GM21825 (cell line): Measurements from ENCODE around the gene NEURL1B.
"Not testable (repeated sequence)": the region's sequence is repeated elsewhere in the genome, so short reads cannot be mapped to it uniquely, and the experiment has no call there.

Source experiments
- ATAC-seq: cut with Tn5 transposase; IDR thresholded peaks from one replicate; pipeline ENCODE4 v1.9.1; 2021; ENCODE audit warnings: mild to moderate bottlenecking, moderate library complexity; ENCODE audit not compliant: unreplicated experiment

Gene NEURL1B

DNA sequence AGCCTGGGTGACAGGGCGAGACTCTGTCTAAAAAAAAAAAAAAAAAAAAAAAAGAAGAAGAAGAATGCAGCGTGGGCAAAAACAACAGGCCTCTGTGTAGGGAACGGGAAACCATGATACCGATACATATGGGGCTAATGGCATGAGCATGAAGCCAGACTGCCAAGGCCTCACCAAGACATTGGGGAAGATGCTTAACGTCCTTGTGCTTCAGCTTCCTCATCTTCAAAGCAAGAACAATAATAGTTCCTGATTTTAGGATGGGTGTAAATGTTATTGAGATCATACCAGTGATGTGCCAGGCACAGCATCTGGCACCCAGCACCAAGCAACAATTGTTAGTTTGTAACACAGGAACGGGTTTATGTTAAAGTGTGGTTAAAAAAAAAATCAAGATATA, 51.4 kb downstream of the NEURL1B start:
- no peak for ATAC-seq

DNA sequence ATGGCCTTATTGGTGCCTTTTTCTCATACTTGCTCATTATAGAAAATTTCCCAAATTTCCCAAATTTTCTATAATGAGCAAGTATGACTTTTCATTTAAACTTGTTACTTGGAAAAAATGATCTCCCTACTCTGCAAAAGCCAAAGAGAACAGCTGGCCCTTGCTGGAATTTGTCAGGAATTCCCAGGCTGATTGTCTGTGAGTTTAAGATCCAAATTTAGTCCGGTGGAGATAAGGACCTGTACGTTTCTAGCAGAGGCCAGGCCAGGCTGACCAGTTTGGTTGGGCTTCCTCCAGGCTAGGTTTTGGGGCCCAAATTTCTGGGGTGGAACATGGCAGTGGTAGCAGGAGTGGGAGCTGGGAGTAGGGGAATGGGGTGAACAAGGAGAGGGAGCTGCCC, 51.9 kb downstream of the NEURL1B start:
- ATAC-seq, result no peak

DNA sequence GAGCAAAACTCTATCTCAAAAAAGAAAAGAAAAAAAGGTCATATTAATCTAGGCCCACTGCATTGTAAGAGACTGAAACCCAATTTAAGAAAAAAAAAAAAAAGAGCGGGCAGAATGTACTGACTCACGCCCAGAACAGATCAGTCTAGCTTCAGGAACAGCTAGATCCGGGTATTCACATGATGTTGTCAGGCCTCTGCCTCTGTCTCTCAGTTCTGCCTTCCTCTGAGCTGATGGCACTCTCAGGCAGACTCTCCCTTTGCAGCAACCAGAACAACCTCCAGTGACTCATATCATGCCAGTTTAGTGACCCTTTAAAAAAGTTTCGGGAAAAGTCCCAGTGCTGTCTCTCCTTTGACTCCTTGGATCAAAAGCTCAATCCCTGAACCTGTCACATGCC, 53.0 kb downstream of the NEURL1B start:
- ATAC-seq, result no peak

DNA sequence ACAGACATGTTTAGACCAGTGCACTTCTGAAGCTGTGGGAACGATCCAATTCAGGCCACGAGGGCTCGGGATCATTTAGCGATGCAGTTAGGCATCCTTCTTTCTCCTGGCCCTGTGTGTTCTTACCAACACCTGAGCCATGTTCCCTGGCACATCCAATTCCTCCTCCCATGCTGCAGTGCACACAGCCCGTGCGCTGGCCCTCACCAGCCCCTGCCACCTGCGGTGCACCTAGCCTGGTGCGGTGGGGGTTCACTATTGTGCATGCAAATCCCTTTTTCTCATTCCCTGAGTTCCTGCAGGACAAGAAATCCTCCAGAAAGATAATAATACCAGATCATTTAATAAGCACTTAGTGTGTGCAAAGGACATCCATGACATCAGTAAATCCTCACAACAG, 53.5 kb downstream of the NEURL1B start:
- no peak for ATAC-seq

GRCh38 chr5:172695232-172696054, 54.4 kb downstream of the NEURL1B start:
- ATAC-seq, result no peak

DNA sequence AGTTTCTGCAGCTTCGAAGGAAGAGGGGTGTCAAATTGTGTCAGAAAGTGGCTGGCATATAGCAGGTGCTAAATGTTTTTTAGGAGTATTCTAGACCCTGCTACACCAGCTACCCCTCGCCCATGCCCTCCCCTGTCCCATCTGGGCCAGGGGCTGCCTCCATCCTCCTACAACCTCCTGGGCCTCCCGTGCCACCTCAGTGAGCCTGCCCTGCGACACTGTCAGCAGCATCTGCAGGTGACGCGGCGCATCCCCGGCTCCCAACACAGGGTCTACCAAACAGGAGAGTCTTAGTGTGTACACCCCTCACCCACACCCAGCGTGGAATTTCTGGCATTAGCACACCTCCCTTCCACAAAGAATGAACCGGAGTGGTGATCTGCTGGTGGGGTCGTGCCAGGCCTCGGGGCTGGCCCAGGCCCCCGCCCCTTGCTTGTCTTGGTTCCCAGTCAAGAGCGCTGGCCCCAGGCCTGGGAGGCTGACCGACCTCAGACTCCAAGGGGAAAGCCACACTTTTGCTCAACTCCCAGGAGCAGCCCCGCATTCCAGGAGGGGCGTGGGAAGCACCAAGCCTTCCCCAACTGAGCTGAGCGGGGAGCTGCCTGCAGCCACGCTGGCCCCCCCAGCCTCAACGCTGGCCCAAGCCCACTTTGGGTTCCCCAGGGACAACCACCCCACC, 55.2 kb downstream of the NEURL1B start:
- no peak for ATAC-seq

GRCh38 chr5:172697123-172698121, 56.4 kb downstream of the NEURL1B start:
- ATAC-seq, result peak; percentile 85

GRCh38 chr5:172699423-172699822, 58.4 kb downstream of the NEURL1B start:
- ATAC-seq, result no peak

- no peak for ATAC-seq
These were observed 58.9 kb downstream of the NEURL1B start for GRCh38 chr5:172699999-172700364.

DNA sequence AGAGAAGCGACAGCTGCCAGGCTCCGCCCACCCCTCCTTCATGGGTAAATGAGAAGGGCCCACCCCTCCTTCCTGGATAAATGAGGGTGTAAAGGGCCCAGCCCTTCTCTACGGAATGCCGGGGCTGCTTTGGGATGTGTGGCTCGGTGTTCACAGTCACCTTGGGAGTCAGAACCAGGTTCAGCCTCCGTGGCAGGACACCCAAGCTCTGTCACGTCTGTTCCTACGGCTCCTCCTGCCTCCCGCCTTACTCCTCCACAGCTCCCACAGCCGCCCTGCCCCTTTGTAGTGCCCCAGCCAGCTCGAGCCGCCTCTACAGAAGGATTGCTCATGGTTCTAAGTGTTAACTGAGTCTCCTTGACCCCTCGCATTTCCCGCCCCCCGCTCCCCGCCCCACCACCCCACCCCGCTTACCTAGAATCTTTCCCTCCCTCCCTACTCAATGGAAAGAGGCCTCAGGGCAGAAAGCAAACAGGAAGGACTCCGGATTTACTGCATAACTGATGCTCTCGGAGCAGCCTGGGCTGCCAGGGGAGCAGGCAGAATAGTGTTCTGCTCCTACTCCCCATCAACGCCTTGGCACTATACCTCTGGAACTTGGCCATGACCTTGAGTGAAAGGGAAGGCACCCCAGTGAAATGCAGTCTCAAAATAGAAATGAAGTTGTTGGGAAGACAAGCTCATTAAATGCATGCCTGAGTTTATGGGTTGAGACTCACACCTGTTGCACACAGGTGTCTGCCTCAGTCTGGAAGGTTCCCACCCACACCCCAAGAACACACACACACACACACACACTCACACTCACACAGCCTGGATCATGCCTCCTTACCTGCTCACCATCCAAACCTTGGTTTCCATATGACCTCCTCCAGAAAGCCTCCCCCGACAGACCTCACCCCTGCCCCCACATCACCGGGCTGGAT, 59.6 kb downstream of the NEURL1B start:
- ATAC-seq, result no peak

DNA sequence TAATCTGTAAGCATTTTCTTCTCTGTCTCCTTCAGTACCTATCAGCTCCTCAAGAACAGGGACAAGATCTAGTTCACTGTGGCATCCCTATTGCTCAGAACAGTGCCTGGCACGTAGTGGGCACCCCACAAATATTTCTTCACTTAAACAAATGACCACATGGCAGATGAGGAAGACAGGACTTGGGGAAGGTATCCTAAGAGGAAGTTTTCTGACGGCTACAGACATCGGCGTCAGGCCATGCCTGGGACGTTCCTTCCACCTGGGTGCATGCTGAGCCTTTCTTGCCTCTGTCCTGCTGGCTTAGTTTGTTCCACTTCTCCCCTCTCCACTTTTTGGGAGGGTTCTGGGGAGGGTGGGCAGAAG, 60.2 kb downstream of the NEURL1B start:
- no peak for ATAC-seq

DNA sequence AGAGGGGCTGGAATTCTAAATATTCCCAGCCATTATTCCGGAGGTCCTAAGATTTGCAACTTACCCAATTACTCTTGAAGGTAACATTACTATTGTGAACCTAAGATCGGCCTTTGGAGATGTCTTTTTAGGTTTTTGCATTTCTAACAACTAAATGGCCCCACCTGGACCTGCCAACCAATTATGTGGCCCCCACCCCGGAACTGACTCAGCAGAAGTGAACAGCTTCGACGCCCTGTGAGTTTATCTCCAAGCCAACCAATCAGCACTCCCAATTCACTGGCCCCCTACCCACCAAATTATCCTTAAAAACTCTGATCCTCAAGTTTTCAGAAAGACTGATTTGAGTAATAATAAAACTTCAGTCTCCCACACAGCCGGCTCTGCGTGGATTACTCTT, 62.9 kb downstream of the NEURL1B start:
- ATAC-seq, result no peak

DNA sequence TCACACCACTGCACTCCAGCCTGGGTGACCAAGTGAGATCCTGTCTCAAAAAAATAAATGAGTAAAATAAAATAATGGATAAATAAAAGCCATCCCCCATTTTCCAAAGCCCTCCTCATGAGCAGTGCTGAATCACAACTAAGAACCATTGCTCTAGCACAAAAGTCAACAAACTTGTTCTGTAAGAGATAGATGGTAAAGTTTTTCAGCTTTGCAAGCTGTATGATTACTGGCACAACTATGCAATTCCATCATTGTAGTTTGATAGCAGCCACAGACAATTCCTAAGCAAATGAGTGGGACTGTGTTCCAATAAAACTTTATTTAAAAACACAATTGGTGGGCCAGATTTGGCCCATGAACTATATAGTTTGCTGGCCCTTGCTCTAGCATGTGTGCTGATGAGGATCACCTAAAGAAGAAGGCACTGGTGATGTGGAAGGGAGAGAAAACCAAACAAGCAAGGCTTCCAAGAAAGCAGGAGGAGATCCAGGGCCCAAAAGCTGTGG, 64.6 kb downstream of the NEURL1B start:
- no peak for ATAC-seq

GRCh38 chr5:172706796-172707195, 65.7 kb downstream of the NEURL1B start:
- no peak for ATAC-seq

GRCh38 chr5:172707285-172708182, 66.5 kb downstream of the NEURL1B start:
- no peak for ATAC-seq

DNA sequence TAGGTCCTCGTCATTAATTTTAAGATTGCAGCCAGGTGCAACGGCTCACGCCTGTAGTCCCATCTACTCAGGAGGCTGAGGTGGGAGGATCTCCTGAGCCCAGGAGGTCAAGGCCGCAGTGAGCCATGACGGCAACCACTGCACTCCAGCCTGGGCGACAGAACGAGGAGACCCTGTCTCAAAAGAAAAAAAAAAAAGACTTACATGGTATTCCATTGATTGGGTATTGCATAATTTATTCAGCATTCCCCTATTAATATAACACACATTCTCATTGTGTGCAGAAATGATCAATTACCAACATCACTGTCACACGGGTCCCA, 67.1 kb downstream of the NEURL1B start:
- ATAC-seq, result no peak

GRCh38 chr5:172710676-172711075, 69.6 kb downstream of the NEURL1B start:
- ATAC-seq, result no peak

- ATAC-seq, result not testable (repeated sequence)
These were observed 70.3 kb downstream of the NEURL1B start for GRCh38 chr5:172711321-172711861.

DNA sequence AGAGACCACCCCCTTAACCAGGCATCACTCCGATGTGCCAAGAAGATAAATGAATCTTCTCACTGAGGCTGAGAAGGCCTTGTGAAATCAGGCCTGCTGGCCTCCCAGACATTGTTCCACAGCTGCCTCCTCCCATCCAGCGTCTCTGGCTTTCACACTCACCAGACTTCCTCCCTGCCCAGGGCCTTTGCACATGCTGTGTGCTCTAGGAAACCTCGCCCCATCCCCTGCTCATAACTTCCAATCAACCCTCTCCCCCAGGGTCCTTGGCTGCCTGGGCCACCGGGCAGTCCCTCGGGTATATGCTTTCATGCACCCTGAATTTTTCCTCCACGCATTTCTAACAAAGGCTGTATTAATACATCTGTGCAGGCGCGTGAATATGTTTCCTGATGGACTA, 71.5 kb downstream of the NEURL1B start:
- ATAC-seq, result no peak
